ENCODE results near the gene RNF44. TPM values are rescaled to one million over a fixed set of nuclear protein-coding genes. Genes with fewer than 3 reads are reported as not detected.

Gene RNF44
- total RNA-seq, 1 experiment from 2014 or later: 58.4 TPM

DNA sequence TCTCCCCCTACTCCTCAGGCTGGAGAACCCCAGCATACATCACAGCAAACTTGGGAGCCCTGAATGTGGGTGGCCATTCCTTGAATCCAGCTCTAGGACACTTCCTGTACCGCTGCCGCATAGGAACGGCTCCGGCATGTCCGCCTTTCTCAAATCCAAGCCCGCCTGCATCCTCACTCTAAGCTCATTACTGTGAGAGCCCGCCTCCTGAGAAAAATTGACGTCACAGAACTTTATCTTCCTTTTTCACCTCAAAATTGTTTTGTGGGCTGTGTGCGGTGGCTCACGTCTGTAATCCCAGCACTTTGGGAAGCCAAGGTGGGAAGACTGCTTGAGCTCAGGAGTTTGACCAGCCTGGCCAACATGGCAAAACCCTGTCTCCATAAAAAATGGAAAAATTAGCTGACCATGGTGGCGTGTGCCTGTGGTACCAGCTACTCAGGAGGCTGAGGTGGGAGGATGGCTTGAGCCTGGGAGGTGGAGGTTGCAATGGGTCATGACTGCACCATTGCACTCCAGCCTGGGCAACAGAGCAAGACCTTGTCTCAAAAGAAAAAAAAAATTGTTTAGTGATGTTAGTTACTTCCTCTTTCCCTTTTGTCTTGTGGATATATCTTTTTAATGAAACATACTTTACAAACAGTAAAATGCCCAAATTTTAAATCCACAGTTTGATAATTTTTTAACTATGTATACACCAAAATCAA is 22.8 kb downstream of the RNF44 start:
- POLR2A ChIA-PET: no interaction called here
- no TSS peak for BruUV-seq (replicated peaks)

More for the DNA sequence above, 22.8 kb downstream of the RNF44 start:
- no peak for DNase-seq (ENCODE audit: low read depth, low spot score)
- Histone ChIP-seq H3K27ac (ENCODE audit: low read depth, low read length) (no peak overlapping the region), H4K20me1 (ENCODE audit: insufficient read depth) (no peaks in the 10 kb centered on the region), H3K9me2 (ENCODE audit: insufficient read depth) (no peaks in the 10 kb centered on the region), H2AFZ (ENCODE audit: low read depth, low read length, poor library complexity, severe bottlenecking) (no peak overlapping the region), H3K79me2 (ENCODE audit: insufficient read depth, low read length) (no peaks in the 10 kb centered on the region), H3K4me3 (replicated peaks in 1 of 2; ENCODE audit: low read depth in 1 of 2, low read length in 2 of 2) (no peak overlapping the region), H3K27me3 (ENCODE audit: insufficient read depth, low read length) (no peaks in the 10 kb centered on the region), H3K9ac (ENCODE audit: low read length) (no peak overlapping the region), H3K36me3 (ENCODE audit: control insufficient read depth in 1 of 2, insufficient read depth in 2 of 2, low read length in 2 of 2) (peaks cover 0 to 3% of the 10 kb centered on the region in 2 experiments; a peak in 2 of 4 replicates), H3K4me2 (ENCODE audit: low read length) (no peak overlapping the region), H3K4me1 (ENCODE audit: control insufficient read depth in 1 of 2, insufficient read depth in 2 of 2, low read length in 2 of 2) (no peaks in the 10 kb centered on the region), H3K9me3 (ENCODE audit: control insufficient read depth in 1 of 2, insufficient read depth in 1 of 2, low read depth in 1 of 2, low read length in 2 of 2) (no peaks in the 10 kb centered on the region)
- ChIA-PET RAD21 (ENCODE audit: low non-redundant PET in 1 of 2, low total read pairs in 2 of 2, uncharacterized antibody in 2 of 2, unreplicated experiment in 2 of 2) (no interaction called here), CTCF (no interaction called here)
- TF ChIP-seq CTCF (IDR thresholded peaks at IDR 0.05 in 2 of 3, conservative IDR thresholded peaks at IDR 0.05 in 1 of 3; ENCODE audit: borderline replicate concordance in 1 of 3, insufficient read depth in 1 of 3, low read depth in 2 of 3, low read length in 2 of 3): no peak
- TF ChIP-seq ELF1 (IDR thresholded peaks at IDR 0.05; ENCODE audit: borderline replicate concordance, low read depth): no peak
- no peak for TF ChIP-seq CEBPB (IDR thresholded peaks at IDR 0.05; ENCODE audit: low read depth)
- no peak for TF ChIP-seq SRF (IDR thresholded peaks at IDR 0.05; ENCODE audit: low read depth)
- TF ChIP-seq TCF7L2 (IDR thresholded peaks at IDR 0.05; ENCODE audit: borderline replicate concordance, extremely low read depth, insufficient read depth, insufficient read length): no peak
- no peak for ATAC-seq
- intact Hi-C loops (cut with micrococcal nuclease): no loop called here
